SU-DHL-6 (cell line): Measurements from ENCODE around the gene DOC2A.

ENCODE experiments used
- H2AFZ ChIP-seq: fragments of 200-600 bp; sonication (generic); 2 replicates; pipeline ENCODE4 v1.6.1; 2014; ENCODE audit warnings: low read depth, mild to moderate bottlenecking, moderate library complexity, mixed read lengths, antibody characterized with exemption, low read length; ENCODE audit not compliant: severe bottlenecking
- H3F3A ChIP-seq: fragments of 200-600 bp; shearing (Covaris generic); 2 replicates; pipeline ENCODE4 v1.6.0; 2016; ENCODE audit warnings: antibody characterized with exemption, mild to moderate bottlenecking; ENCODE audit not compliant: insufficient read depth
- H3K27ac ChIP-seq: fragments of 200-600 bp; sonication (generic); 2 replicates; pipeline ENCODE4 v1.5.1; 2016; ENCODE audit warnings: low read depth, mild to moderate bottlenecking, low read length, moderate library complexity, mixed read lengths
- H3K27me3 ChIP-seq: fragments of 200-600 bp; sonication (generic), shearing (Covaris generic); 2 replicates; pipeline ENCODE4 v1.6.0; 2014; ENCODE audit warnings: mild to moderate bottlenecking, low read length
- H3K36me3 ChIP-seq: fragments of 200-600 bp; sonication (generic); 2 replicates; pipeline ENCODE4 v1.6.1; 2014; ENCODE audit warnings: mild to moderate bottlenecking, low read length, mixed read lengths
- H3K4me2 ChIP-seq: fragments of 300-600, 200-600 bp; shearing (Covaris generic), sonication (generic); 2 replicates; pipeline ENCODE4 v1.6.0; 2014; ENCODE audit warnings: low read length, low read depth, mild to moderate bottlenecking; ENCODE audit not compliant: poor library complexity, severe bottlenecking
- H3K4me3 ChIP-seq: fragments of 200-600 bp; sonication (generic); 2 replicates; pipeline ENCODE4 v1.5.1; 2014; ENCODE audit warnings: antibody characterized with exemption, low read length, mild to moderate bottlenecking, mixed read lengths; ENCODE audit not compliant: insufficient read depth, poor library complexity, severe bottlenecking
- H3K79me2 ChIP-seq: fragments of 200-600 bp; sonication (generic); 2 replicates; pipeline ENCODE4 v1.6.1; 2014; ENCODE audit warnings: mild to moderate bottlenecking, low read length, moderate library complexity; ENCODE audit not compliant: insufficient read depth
- H3K9ac ChIP-seq: fragments of 200-600 bp; sonication (generic); 2 replicates; pipeline ENCODE4 v1.7.0; 2014; ENCODE audit warnings: mild to moderate bottlenecking, low read length
- H3K9me2 ChIP-seq: fragments of 200-600 bp; sonication (generic); replicated peaks from 2 replicates; pipeline ENCODE4 v1.6.1; 2014; ENCODE audit warnings: low read length; ENCODE audit not compliant: insufficient read depth
- H3K9me3 ChIP-seq: fragments of 200-600 bp; sonication (generic); 2 replicates; pipeline ENCODE4 v1.6.1; 2014; ENCODE audit warnings: low read length, mixed read lengths; ENCODE audit not compliant: insufficient read depth
- H4K20me1 ChIP-seq: fragments of 200-600 bp; sonication (generic); 2 replicates; pipeline ENCODE4 v1.6.1; 2014; ENCODE audit warnings: low read depth, mild to moderate bottlenecking, antibody characterized with exemption, low read length, moderate library complexity, mixed read lengths
- EZH2phosphoT487 ChIP-seq: fragments of 200-600 bp; sonication (generic), shearing (Covaris generic); conservative IDR thresholded peaks from 2 replicates; pipeline ENCODE4 v1.6.1; 2018; ENCODE audit warnings: mild to moderate bottlenecking, antibody characterized with exemption, low read length, moderate library complexity, mixed read lengths
- TF ChIP-seq, protein P1 (sequence below): fragments of 200-600 bp; sonication (generic); IDR thresholded peaks from one replicate; pipeline ENCODE4 v1.5.1; 2017; ENCODE audit warnings: antibody characterized with exemption, mild to moderate bottlenecking, low read length, moderate library complexity; ENCODE audit not compliant: insufficient read depth, poor library complexity, severe bottlenecking

The DOC2A gene

DNA sequence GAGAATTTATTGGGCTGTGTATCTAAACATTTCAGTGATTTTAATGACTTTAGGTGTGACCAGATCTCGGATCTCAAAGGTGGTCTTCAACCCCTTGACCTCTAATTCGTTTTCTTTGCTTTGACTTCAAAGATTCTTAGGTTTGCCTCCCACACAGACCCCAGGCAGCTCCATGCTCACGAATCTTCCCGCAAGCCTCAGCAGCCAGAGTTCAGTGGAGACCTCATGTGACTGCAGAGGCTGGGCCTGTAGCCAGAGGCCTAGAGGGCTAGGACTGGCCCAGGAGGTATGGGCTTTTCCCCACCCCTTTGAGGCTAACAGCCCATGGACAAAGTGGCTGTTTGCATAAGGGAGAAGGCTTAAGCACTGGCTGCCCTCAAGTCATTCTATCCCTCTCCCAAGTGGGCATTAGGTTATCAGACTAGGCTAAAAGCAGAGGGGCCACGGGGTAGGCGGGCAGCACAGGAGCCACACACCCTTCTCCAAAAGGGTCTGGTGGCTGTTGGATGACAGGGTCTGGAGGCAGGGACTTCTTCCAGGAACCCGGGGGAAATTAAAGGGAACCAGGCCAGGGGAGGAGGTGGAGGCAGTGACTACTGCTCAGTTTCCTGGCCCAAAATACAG is 18.4 kb downstream of the DOC2A start:
- H3K9ac ChIP-seq, result no peak overlapping the region
- peaks cover 10% of the 10 kb centered on the region; the same call in 1 of the 2 replicates for H3F3A ChIP-seq
- H3K4me3 ChIP-seq, result no peak overlapping the region
- no peak for TF ChIP-seq EZH2phosphoT487
- TF ChIP-seq, protein P1, sequence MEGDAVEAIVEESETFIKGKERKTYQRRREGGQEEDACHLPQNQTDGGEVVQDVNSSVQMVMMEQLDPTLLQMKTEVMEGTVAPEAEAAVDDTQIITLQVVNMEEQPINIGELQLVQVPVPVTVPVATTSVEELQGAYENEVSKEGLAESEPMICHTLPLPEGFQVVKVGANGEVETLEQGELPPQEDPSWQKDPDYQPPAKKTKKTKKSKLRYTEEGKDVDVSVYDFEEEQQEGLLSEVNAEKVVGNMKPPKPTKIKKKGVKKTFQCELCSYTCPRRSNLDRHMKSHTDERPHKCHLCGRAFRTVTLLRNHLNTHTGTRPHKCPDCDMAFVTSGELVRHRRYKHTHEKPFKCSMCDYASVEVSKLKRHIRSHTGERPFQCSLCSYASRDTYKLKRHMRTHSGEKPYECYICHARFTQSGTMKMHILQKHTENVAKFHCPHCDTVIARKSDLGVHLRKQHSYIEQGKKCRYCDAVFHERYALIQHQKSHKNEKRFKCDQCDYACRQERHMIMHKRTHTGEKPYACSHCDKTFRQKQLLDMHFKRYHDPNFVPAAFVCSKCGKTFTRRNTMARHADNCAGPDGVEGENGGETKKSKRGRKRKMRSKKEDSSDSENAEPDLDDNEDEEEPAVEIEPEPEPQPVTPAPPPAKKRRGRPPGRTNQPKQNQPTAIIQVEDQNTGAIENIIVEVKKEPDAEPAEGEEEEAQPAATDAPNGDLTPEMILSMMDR, result no peak
- H4K20me1 ChIP-seq, result no peaks in the 10 kb centered on the region
- no peak overlapping the region for H3K4me2 ChIP-seq
- H3K27me3 ChIP-seq, result no peaks in the 10 kb centered on the region
- H3K79me2 ChIP-seq, result peaks cover 11% of the 10 kb centered on the region
- no peaks in the 10 kb centered on the region for H3K9me2 ChIP-seq
- no peaks in the 10 kb centered on the region for H3K9me3 ChIP-seq
- no peak overlapping the region for H3K27ac ChIP-seq
- no peaks in the 10 kb centered on the region for H3K36me3 ChIP-seq
- H2AFZ ChIP-seq, result no peak overlapping the region

DNA sequence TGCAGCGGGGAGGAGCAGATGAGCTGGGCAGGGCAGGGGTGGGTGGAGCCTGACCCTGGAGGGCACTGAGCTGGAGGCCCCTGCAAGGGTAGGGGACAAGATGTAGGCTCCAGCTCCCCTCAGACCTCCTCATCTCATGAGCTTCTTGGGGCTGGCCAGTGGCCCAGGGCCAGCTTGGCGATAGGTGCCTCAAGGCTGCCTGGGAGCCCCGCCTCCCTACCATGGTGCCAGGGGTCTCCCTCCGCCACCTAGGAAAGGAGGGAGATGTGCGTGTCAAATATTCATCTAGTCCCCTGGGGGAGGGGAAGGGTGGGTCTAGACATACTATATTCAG is 19.3 kb downstream of the DOC2A start:
- Histone ChIP-seq H3F3A (peaks cover 10% of the 10 kb centered on the region; the same call in 1 of the 2 replicates), H3K27me3 (no peaks in the 10 kb centered on the region), H3K79me2 (peaks cover 4% of the 10 kb centered on the region), H3K9me3 (no peaks in the 10 kb centered on the region), H3K36me3 (no peaks in the 10 kb centered on the region), H2AFZ (no peak overlapping the region), H3K4me3 (no peak overlapping the region), H3K27ac (no peak overlapping the region), H4K20me1 (no peaks in the 10 kb centered on the region), H3K4me2 (no peak overlapping the region), H3K9me2 (no peaks in the 10 kb centered on the region), H3K9ac (no peak overlapping the region)
- no peak for TF ChIP-seq EZH2phosphoT487
- TF ChIP-seq, protein P1, result no peak

DNA sequence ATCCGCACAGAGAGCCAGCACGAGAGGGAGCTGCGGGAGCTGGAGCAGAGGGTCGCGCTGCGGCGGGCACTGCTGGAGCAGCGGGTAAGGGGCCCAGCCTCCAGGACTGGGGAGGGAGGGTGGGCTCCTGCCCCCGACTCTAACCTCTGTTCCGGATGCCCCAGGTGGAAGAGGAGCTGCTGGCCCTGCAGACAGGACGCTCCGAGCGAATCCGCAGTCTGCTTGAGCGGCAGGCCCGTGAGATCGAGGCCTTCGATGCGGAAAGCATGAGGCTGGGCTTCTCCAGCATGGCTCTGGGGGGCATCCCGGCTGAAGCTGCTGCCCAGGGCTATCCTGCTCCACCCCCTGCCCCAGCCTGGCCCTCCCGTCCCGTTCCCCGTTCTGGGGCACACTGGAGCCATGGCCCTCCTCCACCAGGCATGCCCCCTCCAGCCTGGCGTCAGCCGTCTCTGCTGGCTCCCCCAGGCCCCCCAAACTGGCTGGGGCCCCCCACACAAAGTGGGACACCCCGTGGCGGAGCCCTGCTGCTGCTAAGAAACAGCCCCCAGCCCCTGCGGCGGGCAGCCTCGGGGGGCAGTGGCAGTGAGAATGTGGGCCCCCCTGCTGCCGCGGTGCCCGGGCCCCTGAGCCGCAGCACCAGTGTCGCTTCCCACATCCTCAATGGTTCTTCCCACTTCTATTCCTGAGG is 19.8 kb downstream of the DOC2A start:
- no peak overlapping the region for H3K27ac ChIP-seq
- no peaks in the 10 kb centered on the region for H3K27me3 ChIP-seq
- H3K9me2 ChIP-seq, result no peaks in the 10 kb centered on the region
- no peaks in the 10 kb centered on the region for H3K79me2 ChIP-seq
- TF ChIP-seq, protein P1, result no peak
- no peak for TF ChIP-seq EZH2phosphoT487
- peaks cover 10% of the 10 kb centered on the region; the same call in 1 of the 2 replicates for H3F3A ChIP-seq
- no peaks in the 10 kb centered on the region for H3K36me3 ChIP-seq
- no peak overlapping the region for H3K9ac ChIP-seq
- no peak overlapping the region for H3K4me2 ChIP-seq
- H3K4me3 ChIP-seq, result no peak overlapping the region
- H2AFZ ChIP-seq, result no peak overlapping the region
- no peaks in the 10 kb centered on the region for H4K20me1 ChIP-seq
- no peaks in the 10 kb centered on the region for H3K9me3 ChIP-seq
